Stromal cell of bone marrow (primary cell): ENCODE results near the gene BORCS8.

ENCODE experiments used
- DNase-seq: peaks from one replicate; pipeline ENCODE4 v3.0.0-alpha.2; 2012; ENCODE audit warnings: low read depth

BORCS8 gene

GRCh38 chr19:19213426-19214158 lies 21.6 kb upstream of the BORCS8 start:
- no peak for DNase-seq

DNA sequence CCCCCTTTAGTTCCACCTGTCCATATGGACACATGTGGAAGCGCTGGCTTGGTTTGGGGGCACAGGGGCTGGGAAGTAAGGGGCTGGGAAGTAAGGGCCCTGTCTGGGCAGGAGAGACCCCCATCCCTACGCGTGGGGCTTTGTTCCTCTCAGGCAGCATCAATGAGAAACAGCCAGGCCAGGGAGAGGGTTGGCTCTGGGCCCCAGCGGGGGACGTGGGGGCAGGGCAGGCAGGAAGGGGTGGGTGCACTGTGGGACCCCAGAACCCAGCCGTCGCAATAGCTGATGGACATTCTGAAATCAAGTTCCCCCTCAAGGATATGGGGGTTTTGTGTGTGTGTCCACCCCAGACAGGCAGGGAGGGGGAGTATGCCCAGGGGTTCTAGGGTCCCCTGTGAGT lies 21.0 kb upstream of the BORCS8 start:
- DNase-seq = no peak

DNA sequence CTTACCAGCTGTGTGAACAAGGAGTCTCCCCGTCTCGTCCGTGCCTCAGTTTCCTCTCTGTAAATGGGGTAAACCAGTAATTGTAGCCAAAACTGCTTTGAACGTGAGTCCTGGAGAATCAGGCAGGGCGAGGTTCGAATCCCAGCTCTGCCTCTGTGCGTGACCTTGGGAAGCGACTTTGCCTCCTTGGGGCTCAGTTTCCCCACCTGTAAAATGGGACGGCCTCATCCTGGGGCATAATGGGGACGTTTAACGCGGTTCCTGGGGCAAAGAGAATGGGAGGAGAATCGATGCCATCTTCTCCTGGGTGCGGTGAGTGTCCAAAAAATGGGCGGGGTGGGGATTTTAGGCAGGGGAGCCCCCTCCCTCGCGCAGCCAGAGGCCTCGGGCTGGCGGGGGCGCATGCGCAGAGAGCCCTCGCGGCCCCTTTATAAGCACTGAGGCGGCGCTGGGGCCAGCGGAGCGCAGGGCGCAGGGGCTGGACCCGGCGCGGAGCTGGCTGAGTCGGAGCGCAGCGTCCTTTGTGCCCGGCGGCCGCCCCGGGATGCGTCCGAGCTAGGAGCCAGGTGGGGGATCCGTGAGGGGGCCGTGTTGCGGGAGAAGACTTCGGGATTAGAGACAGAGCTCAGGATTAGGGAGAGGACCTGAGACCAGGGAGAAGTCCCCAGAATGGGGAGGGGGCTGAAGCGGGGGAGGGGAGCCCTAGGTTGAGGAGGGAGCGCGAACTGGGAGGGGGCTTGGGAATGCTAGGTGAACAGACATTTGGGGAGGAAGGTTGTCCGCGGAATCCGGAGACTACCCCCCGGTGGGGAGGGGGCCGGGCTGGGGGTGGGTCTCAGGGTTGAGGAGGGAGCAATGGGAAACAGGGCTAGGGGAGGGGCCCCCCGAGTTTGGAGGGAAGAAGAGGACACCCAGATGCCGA lies 19.8 kb upstream of the BORCS8 start, which contains the start of gene NCAN:
NCAN (plus strand) TSS at position 460 of the 922 bp plus-strand sequence. CDS start 4,996 bp downstream, outside the sequence.
- DNase-seq = no peak

DNA sequence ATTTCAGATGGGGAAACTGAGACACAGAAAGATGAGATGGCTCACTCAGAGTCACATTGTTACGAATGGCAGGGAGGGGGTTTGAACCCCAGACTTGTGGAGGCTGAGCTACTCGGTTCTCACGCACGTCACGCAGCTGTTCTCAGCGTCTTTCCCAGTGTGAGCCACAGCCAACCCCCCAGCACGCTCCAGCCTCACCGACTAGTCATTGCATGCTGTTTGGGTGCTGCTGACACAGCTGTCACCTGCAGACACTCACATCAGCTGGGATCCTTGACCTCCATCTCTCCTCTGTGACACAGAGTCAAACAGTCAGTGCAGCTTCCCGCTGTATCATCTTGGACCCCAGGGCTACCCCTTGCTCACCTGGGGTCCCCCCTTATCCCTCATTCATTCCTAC lies 17.4 kb upstream of the BORCS8 start:
- DNase-seq = no peak

GRCh38 chr19:19207637-19208572 lies 16.0 kb upstream of the BORCS8 start:
- no peak for DNase-seq

DNA sequence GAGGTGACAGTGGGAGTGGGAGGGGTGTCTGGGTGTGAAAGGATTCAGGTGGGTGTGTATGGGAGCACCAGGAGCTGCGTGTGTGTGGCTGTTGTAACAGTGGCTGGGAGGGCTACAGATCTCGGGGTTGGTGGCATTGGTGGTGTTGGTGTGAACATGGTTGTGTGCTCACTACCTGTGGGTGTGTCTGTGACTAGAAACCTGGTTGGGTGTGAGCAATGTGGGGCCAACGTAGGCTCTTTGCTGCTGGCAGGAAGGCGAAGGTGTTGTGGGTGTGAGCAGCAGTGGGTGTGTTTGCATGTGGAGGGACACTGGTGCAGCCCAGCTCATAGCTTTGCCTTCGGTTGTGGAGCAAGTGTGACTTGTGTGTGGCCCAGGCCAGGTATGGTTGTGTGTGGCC lies 15.0 kb upstream of the BORCS8 start:
- DNase-seq = no peak

DNA sequence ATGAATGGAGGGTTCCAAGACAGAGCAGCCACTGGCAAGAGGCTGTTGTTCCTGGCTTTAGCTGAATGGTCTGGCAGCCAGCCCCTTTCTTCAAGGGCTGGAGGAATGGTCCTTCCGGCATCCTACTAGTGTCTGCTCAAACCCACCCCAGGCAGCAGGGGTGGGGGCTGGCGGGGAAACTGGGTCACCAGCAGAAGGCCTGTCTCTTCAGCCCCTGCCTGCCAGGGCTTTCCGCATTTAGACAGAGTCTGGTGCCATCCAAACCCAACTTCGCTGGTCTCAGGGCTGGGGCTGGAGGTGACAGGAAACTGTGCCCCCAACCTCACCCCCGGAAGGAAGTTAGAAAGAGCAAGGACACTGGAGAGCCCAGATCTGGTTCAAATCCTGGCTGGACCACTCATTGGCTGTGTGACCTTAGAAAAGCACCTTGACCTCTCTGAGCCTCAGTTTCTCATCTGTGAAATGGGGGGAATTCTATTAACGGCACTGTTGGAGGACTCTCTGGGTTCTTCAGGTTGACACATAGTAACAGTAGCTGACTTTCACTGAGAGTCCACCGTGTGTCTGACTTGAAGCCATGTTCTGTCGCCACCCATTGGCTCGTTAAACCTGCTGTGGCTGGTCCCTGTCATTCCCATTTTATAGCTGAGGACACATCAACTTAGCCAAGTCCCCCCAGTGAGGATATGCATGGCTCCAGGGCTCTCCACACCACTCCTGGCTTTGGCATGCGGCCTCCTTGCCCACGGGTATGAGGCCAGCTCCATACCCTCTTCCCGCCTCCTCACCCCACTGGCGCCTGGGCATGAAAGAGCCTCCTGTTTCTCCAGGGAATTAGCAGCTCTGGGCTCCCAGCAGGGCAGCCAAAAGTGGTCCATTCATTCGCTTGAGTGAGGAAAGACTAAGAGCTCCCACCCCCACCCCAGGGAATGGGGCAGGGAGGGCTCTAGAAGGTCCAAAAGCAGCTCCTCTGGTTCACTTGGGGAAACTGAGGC lies 13.8 kb upstream of the BORCS8 start:
- no peak for DNase-seq

DNA sequence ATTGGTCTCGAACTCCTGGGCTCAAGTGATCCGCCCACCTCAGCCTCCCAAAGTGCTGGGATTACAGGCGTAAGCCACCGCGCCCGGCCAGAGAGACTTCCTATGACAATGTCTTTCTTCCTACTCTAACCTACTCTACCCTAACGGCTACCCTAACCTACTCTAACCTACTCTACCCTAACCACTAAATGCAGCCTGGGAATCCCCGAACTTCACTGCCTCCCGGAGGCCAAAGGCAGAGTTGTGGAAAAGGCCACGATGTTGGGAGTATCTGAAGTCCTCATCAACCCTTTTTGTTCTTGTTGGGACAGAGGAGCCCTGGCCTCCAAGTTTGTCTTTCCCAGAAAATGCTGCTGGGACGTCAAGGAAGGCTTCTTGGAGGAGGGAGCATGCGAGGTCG lies 12.2 kb upstream of the BORCS8 start:
- no peak for DNase-seq

DNA sequence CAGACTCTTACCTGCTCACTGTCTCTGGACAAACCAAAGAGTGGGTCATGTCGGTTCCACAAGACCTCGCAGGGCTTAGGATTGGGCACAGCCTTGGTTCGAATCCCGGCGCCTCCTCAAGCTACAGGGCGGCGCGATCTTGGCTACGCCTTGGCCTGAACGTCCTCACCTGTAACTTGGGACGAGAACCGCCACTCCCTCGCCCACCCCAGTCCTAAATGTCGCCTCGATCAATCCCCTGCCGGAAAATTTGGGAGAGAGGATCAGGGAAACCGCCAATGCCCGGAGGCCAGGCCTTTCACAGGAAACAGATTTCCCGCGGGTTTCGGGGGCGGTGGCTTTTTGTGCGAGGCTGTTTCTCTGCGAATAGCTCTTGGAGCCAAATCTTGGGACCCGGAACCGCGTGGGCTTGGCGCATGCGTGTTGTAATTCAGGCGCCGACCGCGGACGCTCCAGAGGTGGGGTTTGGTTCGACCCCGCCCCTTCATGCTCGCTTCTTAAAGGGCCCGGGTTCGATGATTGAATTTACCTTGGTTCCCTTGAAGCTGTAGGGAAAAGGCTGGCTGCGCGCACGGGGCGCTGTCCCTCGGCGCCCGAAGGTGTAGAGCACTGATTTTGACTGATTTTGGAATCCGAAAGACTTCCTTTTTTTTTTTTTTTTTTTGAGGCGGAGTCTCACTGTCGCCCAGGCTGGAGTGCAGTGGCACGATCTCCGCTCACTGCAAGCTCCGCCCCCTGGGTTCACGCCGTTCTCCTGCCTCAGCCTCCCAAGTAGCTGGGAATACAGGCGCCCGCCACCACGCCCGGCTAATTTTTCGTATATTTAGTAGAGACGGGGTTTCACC lies 11.3 kb upstream of the BORCS8 start, which contains the start of gene NR2C2AP:
NR2C2AP (minus strand) TSS at position 403 of the 845 bp plus-strand sequence; CDS start at position 49, 354 bp downstream.
- DNase-seq = peak; percentile 82

GRCh38 chr19:19202707-19203011 lies 10.7 kb upstream of the BORCS8 start:
- DNase-seq = no peak

DNA sequence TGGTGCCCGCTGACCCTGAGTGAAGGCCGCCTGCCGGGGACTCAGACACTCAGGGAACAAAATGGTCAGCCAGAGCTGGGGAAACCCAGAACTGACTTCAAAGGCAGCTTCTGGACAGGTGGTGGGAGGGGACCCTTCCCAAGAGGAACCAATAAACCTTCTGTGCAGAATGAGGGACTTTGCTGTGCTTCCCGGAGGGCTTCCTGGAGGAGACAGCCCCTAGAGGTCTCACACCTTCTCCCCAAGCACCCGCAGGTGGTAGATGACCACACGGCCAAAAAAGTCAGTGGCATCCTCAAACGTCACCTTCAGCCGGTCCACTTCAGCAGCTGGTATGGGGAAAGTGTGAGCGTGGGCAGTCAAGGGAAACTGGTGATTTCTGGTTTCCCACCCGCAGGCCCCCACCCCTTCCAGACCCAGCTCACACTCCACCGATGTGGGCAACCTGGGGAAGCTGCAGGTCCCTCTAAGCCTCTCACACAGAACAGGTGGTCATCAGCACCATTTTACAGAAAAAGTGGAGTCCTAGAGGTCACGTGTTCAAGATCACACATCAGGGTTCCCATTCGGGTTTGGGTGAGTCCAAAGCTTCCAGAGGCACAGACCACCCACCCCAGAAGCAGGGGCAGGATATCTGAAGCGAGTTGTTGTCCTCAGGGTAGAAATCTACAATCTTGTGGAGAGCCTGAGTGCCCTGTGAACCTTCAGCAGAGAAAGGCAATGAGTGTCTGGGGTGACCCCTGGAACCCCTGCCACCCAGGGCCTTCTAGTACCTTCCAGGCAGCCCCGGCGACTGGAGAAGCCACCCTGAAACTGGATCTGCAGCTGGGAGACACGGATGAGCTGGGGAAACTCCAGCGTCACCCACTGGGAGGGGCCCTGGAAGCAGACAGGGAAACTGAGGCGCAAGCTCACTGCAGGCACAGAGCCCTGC lies 10.0 kb upstream of the BORCS8 start:
- DNase-seq = no peak

DNA sequence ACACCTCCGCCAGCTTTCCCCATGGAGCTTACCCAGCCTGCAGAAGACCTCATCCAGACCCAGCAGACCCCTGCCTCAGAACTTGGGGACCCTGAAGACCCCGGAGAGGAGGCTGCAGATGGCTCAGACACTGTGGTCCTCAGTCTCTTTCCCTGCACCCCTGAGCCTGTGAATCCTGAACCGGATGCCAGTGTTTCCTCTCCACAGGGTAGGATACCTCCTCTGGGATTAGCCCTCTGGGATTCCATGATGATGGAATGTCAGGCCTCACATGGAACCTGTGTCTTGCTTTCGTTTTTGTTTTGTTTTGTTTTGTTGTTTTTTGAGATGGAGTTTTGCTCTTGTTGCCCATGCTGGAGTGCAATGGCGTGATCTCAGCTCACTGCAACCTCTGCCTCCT lies 2.0 kb upstream of the BORCS8 start:
- DNase-seq = no peak

DNA sequence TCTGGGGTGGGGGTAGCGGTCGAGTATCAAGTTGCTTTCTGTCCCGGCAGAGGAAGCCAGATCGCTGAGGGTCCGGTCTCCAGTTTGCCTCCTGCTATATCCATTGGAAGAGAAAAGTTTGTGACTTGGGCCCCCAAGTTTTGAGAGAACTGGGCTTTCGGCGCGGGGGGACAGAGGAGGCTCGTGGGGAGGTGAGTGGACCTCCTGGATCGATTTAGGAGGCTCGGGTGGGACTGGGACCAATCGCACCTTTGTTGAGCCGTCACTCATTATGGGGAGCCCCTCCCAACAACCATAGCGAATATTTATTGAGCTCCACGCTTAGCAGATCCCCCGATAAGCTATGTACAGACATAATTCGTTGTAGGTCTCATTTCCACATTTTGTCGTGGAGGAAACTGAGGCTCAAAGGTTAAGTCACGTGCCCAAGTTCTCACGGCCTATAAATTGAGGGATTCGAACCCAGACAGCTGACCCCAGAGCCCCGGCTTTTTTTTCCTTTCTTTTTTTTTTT lies 1.0 kb upstream of the BORCS8 start:
- no peak for DNase-seq

DNA sequence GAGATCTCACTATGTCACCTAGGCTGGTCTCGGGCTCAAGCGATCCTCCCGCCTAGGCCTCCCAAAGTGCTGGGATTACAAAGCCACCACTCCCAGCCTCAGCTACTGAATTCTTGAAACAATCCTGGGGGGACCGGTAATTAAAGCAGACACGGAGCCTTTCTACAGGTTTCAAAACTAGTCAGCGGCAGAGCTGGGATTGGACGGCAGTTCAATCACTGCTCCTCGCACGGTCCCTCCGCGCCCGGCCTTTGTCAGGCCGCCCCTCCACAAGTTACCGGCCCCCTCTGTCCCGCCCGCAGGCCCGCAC lies 229 bp downstream of the BORCS8 start:
- no peak for DNase-seq

DNA sequence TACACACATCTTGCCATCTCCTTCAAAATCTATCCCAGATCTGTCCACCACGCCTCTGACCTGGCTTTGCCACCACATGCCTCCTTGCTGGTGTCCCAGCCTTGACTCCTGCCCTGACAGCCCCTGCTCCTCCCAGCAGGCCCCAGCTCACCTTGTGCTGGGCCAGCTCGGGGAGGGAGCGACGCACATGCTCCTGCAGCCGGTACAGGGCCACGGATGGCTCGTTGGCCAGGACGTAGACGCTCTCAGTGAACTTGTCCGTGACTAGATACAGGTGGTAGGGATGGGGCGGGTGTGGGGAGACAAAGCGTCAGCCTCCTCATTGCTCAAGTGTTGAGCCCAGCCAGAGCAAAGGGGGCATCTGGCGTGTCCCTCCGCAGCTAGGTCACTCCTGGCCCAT lies 5.2 kb downstream of the BORCS8 start:
- no peak for DNase-seq

- DNase-seq = no peak
Observed at GRCh38 chr19:19185853-19186740, 5.9 kb downstream of the BORCS8 start.

DNA sequence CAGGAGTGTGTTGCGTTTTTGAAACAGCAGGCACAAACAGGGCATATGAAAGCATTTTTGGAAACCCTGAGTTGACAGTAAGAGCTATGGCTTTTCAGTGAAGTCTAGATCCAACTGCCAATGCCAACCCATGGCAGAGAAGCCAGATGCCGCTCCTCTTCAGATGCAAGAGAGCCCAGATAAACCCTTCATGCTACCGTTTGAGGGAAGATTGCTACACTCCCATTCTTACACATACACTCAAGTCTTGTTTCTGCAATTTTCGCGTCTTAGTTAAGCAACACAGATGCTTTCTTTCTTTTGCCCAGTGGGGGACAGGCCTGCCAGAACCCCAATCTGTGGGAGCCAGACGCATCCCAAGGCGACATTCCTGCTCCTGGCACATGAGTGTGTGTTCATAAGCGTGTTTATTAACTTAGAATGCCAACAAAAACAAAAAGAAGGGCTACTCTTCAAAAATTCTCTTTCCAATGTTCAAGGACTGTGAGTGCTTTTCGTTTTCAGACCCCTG lies 10.4 kb downstream of the BORCS8 start:
- DNase-seq = no peak
